HepG2 (cell line): Measurements from ENCODE around the gene RABL6. TPM values are rescaled to one million over a fixed set of nuclear protein-coding genes. Genes with fewer than 3 reads are reported as not detected.

Experiments used
- ATAC-seq: fragments of 200-7000 bp; cut with Tn5 transposase; 3 replicates; pipeline ENCODE4 v1.9.1; 2020; ENCODE audit warnings: mild to moderate bottlenecking, moderate library complexity
- BruUV-seq: library from RNA; stranded (reverse); fragments of 400-500 nt; replicated peaks from 2 replicates; lab custom pipeline; 2021; lab: Mats Ljungman, UMichigan
- CTCF ChIA-PET: fragments of 300-600 bp; formaldehyde crosslinking; extraction: SDS; loops from one replicate; lab custom pipeline; 2021; ENCODE audit warnings: low total read pairs, inconsistent platforms, low intra/inter-chr PET ratio; lab: Yijun Ruan, JAX
- POLR2A ChIA-PET: fragments of 350-600 bp; sonication (Branson Sonifier 250); formaldehyde crosslinking; loops from one replicate; lab custom pipeline; 2020; ENCODE audit warnings: antibody characterized with exemption, inconsistent platforms; lab: Yijun Ruan, JAX
- DNase-seq: peaks from one replicate; pipeline ENCODE4 v3.0.0-alpha.2; 2015; ENCODE audit warnings: low spot score
- FAIRE-seq: peaks from 3 replicates; lab custom pipeline; 2011; peaks lifted over from hg19 to GRCh38; lab: Jason Lieb, UNC
- H2AFZ ChIP-seq: one replicate; pipeline ENCODE4 v1.6.1; 2011; ENCODE audit warnings: low read length, inconsistent platforms
- H3K27ac ChIP-seq: fragments of 300-600 bp; 3 replicates; pipeline ENCODE4 v1.8.0; 2011; ENCODE audit warnings: mixed run types, mild to moderate bottlenecking, mixed read lengths, low read length, inconsistent platforms; ENCODE audit not compliant: insufficient read depth; ENCODE audit errors: extremely low read length
- H3K27me3 ChIP-seq, 2 experiments: fragments of 200-600 bp in 1 of 2; 2 replicates in 1 of 2; 3 replicates in 1 of 2; pipeline versions ENCODE4 v1.6.0 to v1.8.0; 2011; ENCODE audit warnings: low read length in 2 of 2, mild to moderate bottlenecking in 2 of 2, moderate library complexity in 2 of 2, inconsistent platforms in 1 of 2; ENCODE audit not compliant: insufficient read depth in 2 of 2, control insufficient read depth in 1 of 2
- H3K36me3 ChIP-seq, 2 experiments: fragments of 200-600 bp in 1 of 2; replicated peaks in 1 of 2; 2 replicates in 1 of 2; 3 replicates in 1 of 2; pipeline versions ENCODE4 v1.5.1 to v1.8.0; 2011; ENCODE audit warnings: low read length in 2 of 2, inconsistent platforms in 1 of 2; ENCODE audit not compliant: insufficient read depth in 2 of 2, control insufficient read depth in 1 of 2
- H3K4me1 ChIP-seq: 2 replicates; pipeline ENCODE4 v1.5.1; 2012; ENCODE audit warnings: low read length, inconsistent platforms; ENCODE audit not compliant: insufficient read depth
- H3K4me2 ChIP-seq: 2 replicates; pipeline ENCODE4 v1.6.0; 2011; ENCODE audit warnings: low read depth, low read length, inconsistent platforms
- H3K4me3 ChIP-seq, 3 experiments: fragments of 200-600 bp in 1 of 3; sonication (generic), shearing (Covaris generic) in 1 of 3; replicated peaks in 1 of 3; 2 replicates each; pipeline ENCODE4 v1.5.1; 2011 to 2016; ENCODE audit warnings: low read length in 3 of 3, inconsistent platforms in 2 of 3, low read depth in 2 of 3, mild to moderate bottlenecking in 2 of 3, control low read depth in 1 of 3, mixed read lengths in 1 of 3; ENCODE audit not compliant: insufficient read depth in 1 of 3
- H3K79me2 ChIP-seq: one replicate; pipeline ENCODE4 v1.6.1; 2011; ENCODE audit warnings: low read length, inconsistent platforms; ENCODE audit not compliant: insufficient read depth
- H3K9ac ChIP-seq: 2 replicates; pipeline ENCODE4 v1.6.0; 2011; ENCODE audit warnings: mild to moderate bottlenecking, low read depth, low read length, inconsistent platforms; ENCODE audit not compliant: insufficient read depth
- H3K9me3 ChIP-seq: 2 replicates; pipeline ENCODE4 v1.5.1; 2012; ENCODE audit warnings: mild to moderate bottlenecking, low read length
- H4K20me1 ChIP-seq: 2 replicates; pipeline ENCODE4 v1.6.0; 2011; ENCODE audit warnings: inconsistent platforms, mild to moderate bottlenecking, low read length, moderate library complexity; ENCODE audit not compliant: insufficient read depth
- AGO2 ChIP-seq: fragments of 200-400 bp; formaldehyde crosslinking; optimal IDR thresholded peaks from 2 replicates; pipeline ENCODE3; 2017; ENCODE audit warnings: mild to moderate bottlenecking, low read depth, low read length, moderate library complexity
- GLI4 ChIP-seq: sonication (generic); formaldehyde crosslinking; IDR thresholded peaks from 2 replicates; pipeline ENCODE4 v1.5.1; 2020; ENCODE audit warnings: missing genetic modification reagents, mild to moderate bottlenecking, moderate library complexity, borderline replicate concordance
- NFYC ChIP-seq: IDR thresholded peaks from 2 replicates; pipeline ENCODE4 v1.6.1; 2016; ENCODE audit warnings: missing genetic modification reagents, missing compliant biosample characterization
- NONO ChIP-seq, 2 experiments: fragments of 450-650 bp in 1 of 2; sonication (generic) in 1 of 2; formaldehyde crosslinking in 1 of 2; IDR thresholded peaks in 1 of 2; conservative IDR thresholded peaks in 1 of 2; 2 replicates each; pipeline versions ENCODE4 v1.6.1 to v1.8.0; 2017 to 2022; ENCODE audit warnings: mild to moderate bottlenecking in 1 of 2, missing genetic modification reagents in 1 of 2, moderate library complexity in 1 of 2
- POLR2AphosphoS5 ChIP-seq: IDR thresholded peaks from 2 replicates; pipeline ENCODE4 v1.6.1; 2012; ENCODE audit warnings: low read depth, low read length
- POLR2G ChIP-seq: fragments of 200-400 bp; formaldehyde crosslinking; IDR thresholded peaks from 2 replicates; pipeline ENCODE4 v1.6.1; 2018; ENCODE audit warnings: mild to moderate bottlenecking, low read depth, low read length, moderate library complexity
- SNRNP70 ChIP-seq: fragments of 200-400 bp; formaldehyde crosslinking; IDR thresholded peaks from 2 replicates; pipeline ENCODE4 v1.6.1; 2017; ENCODE audit warnings: mild to moderate bottlenecking, low read depth, low read length, moderate library complexity
- TOPORS ChIP-seq: sonication (generic); formaldehyde crosslinking; IDR thresholded peaks from 2 replicates; pipeline ENCODE4 v1.8.0; 2023; ENCODE audit warnings: mild to moderate bottlenecking, missing genetic modification reagents
- ZNF160 ChIP-seq: sonication (generic); formaldehyde crosslinking; IDR thresholded peaks from 2 replicates; pipeline ENCODE4 v1.8.0; 2022; ENCODE audit warnings: mild to moderate bottlenecking, inconsistent platforms, missing genetic modification reagents
- ZNF18 ChIP-seq: sonication (generic); formaldehyde crosslinking; IDR thresholded peaks from 2 replicates; pipeline ENCODE4 v1.8.0; 2022; ENCODE audit warnings: mild to moderate bottlenecking, missing genetic modification reagents; ENCODE audit not compliant: insufficient replicate concordance
- ZNF543 ChIP-seq: sonication (generic); formaldehyde crosslinking; IDR thresholded peaks from 2 replicates; pipeline ENCODE4 v1.4.0; 2020; ENCODE audit warnings: mild to moderate bottlenecking, missing genetic modification reagents
- ZNF589 ChIP-seq: sonication (generic); formaldehyde crosslinking; conservative IDR thresholded peaks from 2 replicates; pipeline ENCODE4 v1.8.0; 2022; ENCODE audit warnings: mild to moderate bottlenecking, moderate library complexity, missing genetic modification reagents
- ZNF678 ChIP-seq: sonication (generic); formaldehyde crosslinking; IDR thresholded peaks from 2 replicates; pipeline ENCODE4 v1.4.0; 2020; ENCODE audit warnings: mild to moderate bottlenecking, missing genetic modification reagents
- ZNF703 ChIP-seq: sonication (generic); formaldehyde crosslinking; IDR thresholded peaks from 2 replicates; pipeline ENCODE4 v1.5.1; 2020; ENCODE audit warnings: missing genetic modification reagents, mild to moderate bottlenecking, moderate library complexity, borderline replicate concordance
- ZNF784 ChIP-seq: sonication (generic); formaldehyde crosslinking; IDR thresholded peaks from 2 replicates; pipeline ENCODE4 v1.5.1; 2020; ENCODE audit warnings: missing genetic modification reagents, mild to moderate bottlenecking, borderline replicate concordance
- ZSCAN9 ChIP-seq: IDR thresholded peaks from 2 replicates; pipeline ENCODE4 v1.6.1; 2016; ENCODE audit warnings: borderline replicate concordance
- WGBS: methylation state at CpG from one replicate; pipeline ENCODE4 v1.1.6; 2017; ENCODE audit warnings: low lambda C conversion rate; 5-methylcytosine and 5-hydroxymethylcytosine counted together
- in situ Hi-C: cut with HindIII; loops from 2 replicates; pipeline ENCODE4 v1.10.0; 2017; ENCODE audit warnings: low pct_unique_long_range_greater_than_20kb; ENCODE audit not compliant: extremely low pct_ligation_motif_present
- intact Hi-C: fragments of 100-400 bp; cut with micrococcal nuclease; formaldehyde crosslinking; loops from one replicate; pipeline ENCODE4 v1.10.0; 2022; ENCODE audit not compliant: unreplicated experiment
- polyA plus RNA-seq, 8 experiments: library from polyadenylated mRNA; depleted of rRNA in 3 of 8; stranded (reverse) in 7 of 8; unstranded in 1 of 8; fragments of >200 nt; fragmentation: Illumina TruSeq in 4 of 8; extraction: Trizol in 4 of 8; gene quantifications; 2 replicates each; pipeline versions ENCODE4 v1.2.1 to v1.2.3, GENCODE V29; 2011 to 2016; ENCODE audit warnings: low read depth in 4 of 8, missing spikeins in 1 of 8, mixed read lengths in 1 of 8; ENCODE audit not compliant: insufficient read depth in 1 of 8
- total RNA-seq, 5 experiments: library from RNA; depleted of rRNA; stranded (reverse); fragments of >200 nt; fragmentation: Illumina TruSeq; extraction: Trizol; gene quantifications; 2 replicates each; pipeline ENCODE4 v1.2.3, GENCODE V29; 2016; ENCODE audit warnings: low read depth in 1 of 5
- TF ChIP-seq, protein P1 (sequence below): sonication (generic); formaldehyde crosslinking; IDR thresholded peaks from 2 replicates; pipeline ENCODE4 v1.5.1; 2020; ENCODE audit warnings: mild to moderate bottlenecking, missing genetic modification reagents, moderate library complexity

Gene RABL6
- total and polyA plus RNA-seq, 2 of the 13 experiments (the other 11 are each of a cell fraction or from before 2014, with no cell fraction given): 81.5 to 125 TPM

DNA sequence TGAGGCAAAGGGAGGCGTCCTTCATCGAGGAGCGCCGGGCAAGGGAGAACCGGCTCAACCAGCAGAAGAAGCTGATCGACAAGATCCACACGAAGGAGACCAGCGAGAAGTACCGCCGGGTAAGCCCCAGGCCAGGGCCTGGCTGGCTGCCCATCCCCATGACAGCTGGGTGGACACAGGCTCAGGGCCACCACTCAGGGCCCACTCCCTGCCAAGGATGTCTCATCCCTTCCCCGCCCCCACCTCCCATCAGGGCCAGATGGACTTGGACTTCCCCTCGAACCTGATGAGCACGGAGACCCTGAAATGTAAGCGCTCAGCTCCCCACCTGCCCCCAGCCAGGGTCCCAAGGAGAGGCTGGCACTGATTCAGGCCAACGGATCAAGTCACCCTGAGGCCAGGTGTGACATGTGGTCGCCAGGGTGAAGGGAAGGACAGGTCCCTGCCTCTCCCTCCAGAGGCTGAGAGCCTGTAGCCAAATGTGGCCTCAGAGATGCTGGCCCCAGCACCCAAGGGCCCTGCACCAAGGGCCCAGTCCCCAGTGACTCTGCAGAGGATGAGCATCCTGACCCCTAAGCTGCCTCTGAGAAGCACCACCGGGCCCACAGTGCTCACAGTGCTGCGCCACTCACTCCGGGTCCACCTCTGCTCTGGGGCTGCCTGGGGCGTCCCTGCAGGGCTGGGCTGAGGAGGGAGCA is 3.1 kb upstream of the RABL6 start:
- no peak overlapping the region for H3K9ac ChIP-seq
- peaks cover 0 to 2% of the 10 kb centered on the region in 2 experiments; a peak in 3 of 5 replicates for H3K36me3 ChIP-seq
- CTCF ChIA-PET: no interaction called here
- H3K4me3 ChIP-seq: no peak overlapping the region; a peak in 1 of 6 replicates
- no peak overlapping the region for H3K27ac ChIP-seq
- in situ Hi-C loops (no loop called here), intact Hi-C loops (no loop called here)
- peaks cover 52% of the 10 kb centered on the region for H3K79me2 ChIP-seq
- no TSS peak for BruUV-seq
- no peak overlapping the region; the same call in 1 of the 2 replicates for H3K4me2 ChIP-seq
- FAIRE-seq: no peak
- peaks cover 60% of the 10 kb centered on the region for H3K4me1 ChIP-seq
- H3K27me3 ChIP-seq: no peaks in the 10 kb centered on the region
- DNase-seq: no peak
- H3K9me3 ChIP-seq: no peaks in the 10 kb centered on the region
- H2AFZ ChIP-seq: no peak overlapping the region
- WGBS: 95% methylated on average over 12 of the region's 20 CpGs
- ATAC-seq: no peak
- H4K20me1 ChIP-seq: no peaks in the 10 kb centered on the region; the same call in none of the 2 replicates
- POLR2A ChIA-PET: no interaction called here
- TF ChIP-seq TOPORS (CRISPR knock-in tag) (no peak), ZNF703 (CRISPR knock-in tag) (no peak), NONO (IDR thresholded peaks at IDR 0.05) (no peak), NONO (CRISPR knock-in tag; conservative IDR thresholded peaks at IDR 0.05) (peak; percentile 45; the same call in 1 of the 2 replicates), NFYC (CRISPR knock-in tag) (no peak), ZNF589 (CRISPR knock-in tag) (peak; percentile 71; the same call in 1 of the 2 replicates), POLR2G (peak; percentile 39), POLR2AphosphoS5 (peak; percentile 21; the same call in 1 of the 2 replicates), SNRNP70 (no peak), ZNF160 (CRISPR knock-in tag) (no peak), ZNF678 (no peak), ZSCAN9 (CRISPR knock-in tag) (no peak), ZNF543 (no peak), GLI4 (no peak), AGO2 (peak; percentile 7), ZNF784 (peak; percentile 50; the same call in 1 of the 2 replicates), ZNF18 (CRISPR knock-in tag) (no peak)
- TF ChIP-seq, protein P1, sequence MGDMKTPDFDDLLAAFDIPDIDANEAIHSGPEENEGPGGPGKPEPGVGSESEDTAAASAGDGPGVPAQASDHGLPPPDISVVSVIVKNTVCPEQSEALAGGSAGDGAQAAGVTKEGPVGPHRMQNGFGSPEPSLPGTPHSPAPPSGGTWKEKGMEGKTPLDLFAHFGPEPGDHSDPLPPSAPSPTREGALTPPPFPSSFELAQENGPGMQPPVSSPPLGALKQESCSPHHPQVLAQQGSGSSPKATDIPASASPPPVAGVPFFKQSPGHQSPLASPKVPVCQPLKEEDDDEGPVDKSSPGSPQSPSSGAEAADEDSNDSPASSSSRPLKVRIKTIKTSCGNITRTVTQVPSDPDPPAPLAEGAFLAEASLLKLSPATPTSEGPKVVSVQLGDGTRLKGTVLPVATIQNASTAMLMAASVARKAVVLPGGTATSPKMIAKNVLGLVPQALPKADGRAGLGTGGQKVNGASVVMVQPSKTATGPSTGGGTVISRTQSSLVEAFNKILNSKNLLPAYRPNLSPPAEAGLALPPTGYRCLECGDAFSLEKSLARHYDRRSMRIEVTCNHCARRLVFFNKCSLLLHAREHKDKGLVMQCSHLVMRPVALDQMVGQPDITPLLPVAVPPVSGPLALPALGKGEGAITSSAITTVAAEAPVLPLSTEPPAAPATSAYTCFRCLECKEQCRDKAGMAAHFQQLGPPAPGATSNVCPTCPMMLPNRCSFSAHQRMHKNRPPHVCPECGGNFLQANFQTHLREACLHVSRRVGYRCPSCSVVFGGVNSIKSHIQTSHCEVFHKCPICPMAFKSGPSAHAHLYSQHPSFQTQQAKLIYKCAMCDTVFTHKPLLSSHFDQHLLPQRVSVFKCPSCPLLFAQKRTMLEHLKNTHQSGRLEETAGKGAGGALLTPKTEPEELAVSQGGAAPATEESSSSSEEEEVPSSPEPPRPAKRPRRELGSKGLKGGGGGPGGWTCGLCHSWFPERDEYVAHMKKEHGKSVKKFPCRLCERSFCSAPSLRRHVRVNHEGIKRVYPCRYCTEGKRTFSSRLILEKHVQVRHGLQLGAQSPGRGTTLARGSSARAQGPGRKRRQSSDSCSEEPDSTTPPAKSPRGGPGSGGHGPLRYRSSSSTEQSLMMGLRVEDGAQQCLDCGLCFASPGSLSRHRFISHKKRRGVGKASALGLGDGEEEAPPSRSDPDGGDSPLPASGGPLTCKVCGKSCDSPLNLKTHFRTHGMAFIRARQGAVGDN (CRISPR knock-in tag): peak; percentile 30
